Right atrium auricular region (tissue), 2 donors: ENCODE data around the gene IL19. TPM values are rescaled to one million over a fixed set of nuclear protein-coding genes. Genes with fewer than 3 reads are reported as not detected.

Experiments
- DNase-seq: peaks from one replicate; pipeline ENCODE4 v3.0.0-alpha.2; 2019; ENCODE audit warnings: low spot score
- H3K27ac ChIP-seq, 2 donors: fragments of 200-600 bp; sonication (generic); 1 replicate in 1 of 2; 2 replicates in 1 of 2; pipeline ENCODE4 v1.5.1; 2016 to 2019
- H3K27me3 ChIP-seq, 2 donors: fragments of 200-600 bp; sonication (generic); one replicate each; pipeline versions ENCODE4 v1.5.1 to v1.6.0; 2017 to 2019
- H3K36me3 ChIP-seq: fragments of 200-600 bp; sonication (generic); one replicate; pipeline ENCODE4 v1.5.1; 2016
- H3K4me1 ChIP-seq, 2 donors: fragments of 200-600 bp; sonication (generic); one replicate each; pipeline versions ENCODE4 v1.5.1 to v1.6.0; 2017 to 2019
- H3K4me3 ChIP-seq, 2 donors: fragments of 200-600 bp; sonication (generic); 1 replicate in 1 of 2; 2 replicates in 1 of 2; pipeline ENCODE4 v1.5.1; 2017 to 2019; ENCODE audit warnings: mild to moderate bottlenecking in 1 of 2, moderate library complexity in 1 of 2
- H3K9me3 ChIP-seq, 2 donors: fragments of 200-600 bp; sonication (generic); one replicate each; pipeline ENCODE4 v1.5.1; 2019
- total RNA-seq, 2 donors: library from RNA; depleted of rRNA; stranded (reverse); fragments of >200 nt; gene quantifications; one replicate each; pipeline ENCODE4 v1.1.0, GENCODE V29; 2016
- TF ChIP-seq, protein P1 (sequence below), 2 donors: fragments of 200-600 bp; sonication (generic); IDR thresholded peaks; one replicate each; pipeline ENCODE4 v1.5.1; 2019; ENCODE audit warnings: antibody characterized with exemption in 2 of 2

Gene IL19
- total RNA-seq, 2 donors from 2014 or later: not detected

DNA sequence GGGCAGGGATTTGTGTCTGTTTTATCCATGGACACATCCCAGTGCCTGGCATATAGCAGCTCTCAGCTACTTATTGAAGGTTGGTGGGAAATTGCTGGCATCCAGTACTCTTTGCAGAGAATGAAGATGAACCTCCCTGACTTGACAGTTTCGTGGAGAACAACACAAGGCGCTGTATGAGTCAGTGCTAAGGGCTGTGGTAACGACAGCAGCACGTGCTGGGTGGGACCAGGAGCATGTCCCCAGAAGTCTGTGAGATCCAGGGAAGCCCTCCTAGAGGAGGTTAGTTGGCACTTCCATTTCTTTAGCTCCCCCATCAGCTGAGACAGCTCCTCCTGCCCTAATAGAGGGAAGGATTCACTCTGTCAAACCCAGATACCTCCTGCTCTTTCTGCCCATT lies 25.9 kb upstream of the IL19 start:
- Histone ChIP-seq H3K4me1 (no peaks in the 10 kb centered on the region), H3K27ac (no peak overlapping the region), H3K36me3 (no peaks in the 10 kb centered on the region), H3K9me3 (no peaks in the 10 kb centered on the region), H3K27me3 (no peaks in the 10 kb centered on the region), H3K4me3 (no peak overlapping the region)
- no peak for DNase-seq
- TF ChIP-seq, protein P1, sequence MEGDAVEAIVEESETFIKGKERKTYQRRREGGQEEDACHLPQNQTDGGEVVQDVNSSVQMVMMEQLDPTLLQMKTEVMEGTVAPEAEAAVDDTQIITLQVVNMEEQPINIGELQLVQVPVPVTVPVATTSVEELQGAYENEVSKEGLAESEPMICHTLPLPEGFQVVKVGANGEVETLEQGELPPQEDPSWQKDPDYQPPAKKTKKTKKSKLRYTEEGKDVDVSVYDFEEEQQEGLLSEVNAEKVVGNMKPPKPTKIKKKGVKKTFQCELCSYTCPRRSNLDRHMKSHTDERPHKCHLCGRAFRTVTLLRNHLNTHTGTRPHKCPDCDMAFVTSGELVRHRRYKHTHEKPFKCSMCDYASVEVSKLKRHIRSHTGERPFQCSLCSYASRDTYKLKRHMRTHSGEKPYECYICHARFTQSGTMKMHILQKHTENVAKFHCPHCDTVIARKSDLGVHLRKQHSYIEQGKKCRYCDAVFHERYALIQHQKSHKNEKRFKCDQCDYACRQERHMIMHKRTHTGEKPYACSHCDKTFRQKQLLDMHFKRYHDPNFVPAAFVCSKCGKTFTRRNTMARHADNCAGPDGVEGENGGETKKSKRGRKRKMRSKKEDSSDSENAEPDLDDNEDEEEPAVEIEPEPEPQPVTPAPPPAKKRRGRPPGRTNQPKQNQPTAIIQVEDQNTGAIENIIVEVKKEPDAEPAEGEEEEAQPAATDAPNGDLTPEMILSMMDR (IDR thresholded peaks at IDR 0.05): no peak

DNA sequence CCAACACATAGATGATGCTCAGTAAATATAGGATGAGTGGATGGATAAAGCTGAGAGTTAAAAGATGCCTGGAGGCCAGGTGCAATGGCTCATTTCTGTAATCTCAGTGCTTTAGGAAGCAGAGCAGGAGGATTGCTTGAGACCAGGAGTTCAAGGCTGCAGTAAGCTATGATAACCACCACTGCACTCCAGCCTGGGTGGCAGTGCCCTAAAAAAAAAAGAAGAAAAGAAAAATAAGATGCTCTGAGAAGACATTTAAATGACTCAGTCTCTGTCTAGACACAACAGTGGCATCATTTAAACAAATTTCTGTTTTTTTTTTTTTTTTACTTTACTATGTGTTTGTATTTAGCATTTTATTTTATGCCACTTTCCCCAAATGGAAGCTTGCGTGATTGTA lies 25.3 kb upstream of the IL19 start:
- Histone ChIP-seq H3K4me1 (no peaks in the 10 kb centered on the region), H3K27me3 (no peaks in the 10 kb centered on the region), H3K36me3 (no peaks in the 10 kb centered on the region), H3K27ac (no peak overlapping the region), H3K4me3 (no peak overlapping the region), H3K9me3 (no peaks in the 10 kb centered on the region)
- TF ChIP-seq, protein P1 (IDR thresholded peaks at IDR 0.05): no peak
- DNase-seq: no peak

DNA sequence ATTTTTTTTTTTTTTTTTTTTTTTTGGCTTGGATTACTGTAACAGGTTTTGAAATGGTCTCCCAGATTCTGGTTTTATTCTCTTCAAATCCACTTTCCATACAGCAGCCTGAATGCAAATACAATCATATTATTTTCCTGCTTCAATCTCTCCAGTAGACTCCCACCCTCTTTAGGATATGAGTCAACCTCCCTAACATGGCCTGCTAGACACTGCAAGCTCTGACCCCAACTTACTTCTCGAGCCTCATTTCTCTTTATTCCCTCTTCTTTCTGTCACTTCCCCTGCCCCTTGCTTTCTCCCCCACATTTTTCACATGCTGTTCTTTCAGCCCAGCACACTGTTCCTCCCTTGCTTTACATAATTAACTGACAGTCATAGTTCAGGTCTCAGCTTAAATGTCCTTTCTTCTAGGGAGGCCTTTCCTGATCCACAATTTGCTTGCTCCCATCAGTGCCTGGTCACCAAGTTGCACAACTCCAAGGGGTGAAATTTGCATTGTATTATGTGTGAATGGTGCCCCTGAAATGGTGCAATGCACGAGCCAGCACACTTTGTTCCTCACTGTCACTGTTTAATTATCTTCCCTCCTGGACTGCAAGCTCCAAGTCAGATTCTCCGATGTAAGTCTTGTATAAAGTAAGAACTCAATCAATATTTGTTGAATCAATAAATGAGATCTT lies 22.1 kb upstream of the IL19 start:
- Histone ChIP-seq H3K36me3 (no peaks in the 10 kb centered on the region), H3K9me3 (no peaks in the 10 kb centered on the region), H3K27ac (no peak overlapping the region), H3K27me3 (no peaks in the 10 kb centered on the region), H3K4me1 (no peaks in the 10 kb centered on the region), H3K4me3 (no peak overlapping the region)
- TF ChIP-seq, protein P1 (IDR thresholded peaks at IDR 0.05): no peak
- no peak for DNase-seq

DNA sequence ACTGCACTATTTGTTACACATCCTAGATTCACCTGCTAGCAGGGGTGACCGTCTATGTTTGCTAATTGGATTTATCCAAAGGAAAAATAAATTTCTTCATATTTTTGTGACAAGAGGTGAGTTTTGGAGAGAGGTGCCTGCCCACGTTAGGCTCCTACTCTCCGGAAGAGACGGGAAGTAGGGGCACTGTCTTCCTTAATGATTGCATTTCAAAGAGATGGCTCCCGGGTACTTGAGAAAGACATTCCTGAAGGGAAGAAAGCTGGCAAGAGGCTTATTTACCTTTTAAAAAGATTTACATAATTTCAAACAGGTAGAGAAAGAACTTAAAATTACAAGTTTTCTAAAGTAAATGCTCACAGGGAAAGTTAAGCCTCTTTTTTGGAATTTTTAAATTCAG lies 18.7 kb upstream of the IL19 start:
- DNase-seq: no peak
- H3K36me3 ChIP-seq: no peaks in the 10 kb centered on the region
- no peaks in the 10 kb centered on the region for H3K27me3 ChIP-seq
- no peak overlapping the region for H3K27ac ChIP-seq
- H3K9me3 ChIP-seq: no peaks in the 10 kb centered on the region
- H3K4me3 ChIP-seq: no peak overlapping the region
- TF ChIP-seq, protein P1 (IDR thresholded peaks at IDR 0.05): no peak
- no peaks in the 10 kb centered on the region for H3K4me1 ChIP-seq

DNA sequence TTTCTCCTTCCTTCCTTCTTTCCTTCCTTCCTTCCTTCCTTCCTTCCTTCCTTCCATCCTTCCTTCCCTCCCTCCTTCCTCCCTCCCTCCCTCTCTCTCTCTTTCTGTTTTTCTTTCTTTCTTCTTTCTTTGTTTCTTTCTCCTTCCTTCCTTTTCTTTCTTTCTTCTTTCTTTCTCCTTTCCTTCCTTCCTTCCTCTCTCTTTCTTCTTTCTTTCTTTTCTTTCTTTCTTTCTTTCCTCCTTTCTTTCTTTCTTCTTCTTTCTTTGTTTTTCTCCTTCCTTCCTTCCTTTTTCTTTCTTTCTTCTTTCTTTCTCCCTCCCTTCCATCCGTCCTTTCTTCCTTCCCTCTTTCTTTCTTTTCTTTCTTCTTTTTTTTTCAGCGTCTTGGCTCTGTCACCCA lies 18.1 kb upstream of the IL19 start:
- DNase-seq: no peak
- H3K27me3 ChIP-seq: no peaks in the 10 kb centered on the region
- TF ChIP-seq, protein P1 (IDR thresholded peaks at IDR 0.05): no peak
- H3K36me3 ChIP-seq: no peaks in the 10 kb centered on the region
- H3K27ac ChIP-seq: no peak overlapping the region
- no peaks in the 10 kb centered on the region for H3K4me1 ChIP-seq
- H3K9me3 ChIP-seq: no peaks in the 10 kb centered on the region
- H3K4me3 ChIP-seq: no peak overlapping the region

DNA sequence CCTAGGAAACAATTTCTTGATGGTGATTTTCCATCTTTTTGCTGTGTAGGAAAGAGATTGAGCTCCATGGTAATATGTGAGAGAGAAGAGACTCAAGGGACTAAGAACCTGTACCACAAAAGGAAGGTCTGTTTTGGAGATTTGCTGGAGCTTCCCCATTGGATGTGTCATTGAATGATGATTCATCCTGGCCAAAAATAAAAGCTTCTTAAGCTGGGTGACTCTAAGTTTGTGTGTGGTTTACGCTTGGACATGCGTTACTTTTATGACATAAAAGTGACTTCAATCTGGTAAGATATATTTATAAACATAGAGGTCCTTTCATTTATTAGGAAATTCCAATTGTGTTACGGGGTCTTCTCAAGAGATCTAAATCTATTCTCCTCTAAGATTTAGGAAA lies 17.4 kb upstream of the IL19 start:
- no peaks in the 10 kb centered on the region for H3K27me3 ChIP-seq
- no peaks in the 10 kb centered on the region for H3K9me3 ChIP-seq
- H3K36me3 ChIP-seq: no peaks in the 10 kb centered on the region
- TF ChIP-seq, protein P1 (IDR thresholded peaks at IDR 0.05): no peak
- no peak overlapping the region for H3K27ac ChIP-seq
- H3K4me3 ChIP-seq: no peak overlapping the region
- H3K4me1 ChIP-seq: no peaks in the 10 kb centered on the region
- DNase-seq: no peak
